ENCODE measurements around the gene TAB3.

Gene TAB3

DNA sequence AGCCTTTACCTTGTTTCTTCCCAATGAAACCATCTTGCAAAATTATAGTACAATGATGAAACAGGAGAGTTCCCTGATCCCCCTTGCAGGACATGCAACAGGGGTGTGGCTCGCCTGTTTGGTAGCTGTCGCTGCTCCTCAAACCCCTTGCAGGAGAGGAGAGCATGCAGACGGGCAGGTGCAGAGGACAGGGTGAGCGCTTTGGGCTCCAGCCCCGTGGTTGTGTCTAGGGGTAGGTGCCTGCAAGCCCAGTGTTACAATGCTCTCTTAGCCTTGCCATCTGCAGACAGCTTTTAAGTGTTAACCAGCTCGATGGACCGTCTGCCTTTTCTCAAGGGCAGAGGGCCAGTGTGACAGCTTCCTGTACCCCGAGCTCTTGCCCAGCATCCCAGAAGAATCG lies 102.0 kb downstream of the TAB3 start:
- Histone ChIP-seq H3K18ac (ENCODE audit: low read length) (no peak overlapping the region), H4K8ac (ENCODE audit: low read depth, low read length) (no peak overlapping the region), H3K14ac (ENCODE audit: low read length) (no peak overlapping the region), H3K79me1 (ENCODE audit: low read length) (no peaks in the 10 kb centered on the region), H2AFZ (ENCODE audit: insufficient read depth, low read length, poor library complexity) (no peak overlapping the region), H3K4me2 (ENCODE audit: low read length) (no peak overlapping the region), H4K91ac (ENCODE audit: low read depth, low read length) (no peak overlapping the region), H2BK5ac (ENCODE audit: low read depth, low read length, poor library complexity) (no peak overlapping the region), H3K9me3 (ENCODE audit: insufficient read depth, low read depth, low read length) (peaks cover 15% of the 10 kb centered on the region), H3K4me3 (ENCODE audit: low read depth, low read length) (no peak overlapping the region), H3K23ac (ENCODE audit: low read length) (no peak overlapping the region), H3K79me2 (ENCODE audit: control insufficient read depth, insufficient read depth, low read length, poor library complexity) (no peaks in the 10 kb centered on the region), H3K9ac (ENCODE audit: low read length) (no peak overlapping the region), H2AK5ac (ENCODE audit: low read length) (no peak overlapping the region), H3K4me1 (ENCODE audit: control insufficient read depth in 1 of 2, insufficient read depth in 2 of 2, low read length in 2 of 2) (no peaks in the 10 kb centered on the region), H4K12ac (ENCODE audit: low read depth, low read length) (no peak overlapping the region), H3K27me3 (ENCODE audit: insufficient read depth, low read length) (no peaks in the 10 kb centered on the region), H2BK120ac (ENCODE audit: insufficient read depth, low read length, poor library complexity) (no peak overlapping the region), H3K36me3 (ENCODE audit: control insufficient read depth in 1 of 2, insufficient read depth in 2 of 2, low read length in 2 of 2) (no peaks in the 10 kb centered on the region), H3K27ac (ENCODE audit: low read depth, low read length) (no peak overlapping the region), H3K4ac (ENCODE audit: low read depth, low read length) (no peak overlapping the region), H2BK12ac (ENCODE audit: low read length) (no peak overlapping the region)
- WGBS (ENCODE audit: extremely low coverage, insufficient coverage, insufficient read length) = no CpG with 5 or more reads among the region's 9 CpGs
- DNase-seq = no peak

DNA sequence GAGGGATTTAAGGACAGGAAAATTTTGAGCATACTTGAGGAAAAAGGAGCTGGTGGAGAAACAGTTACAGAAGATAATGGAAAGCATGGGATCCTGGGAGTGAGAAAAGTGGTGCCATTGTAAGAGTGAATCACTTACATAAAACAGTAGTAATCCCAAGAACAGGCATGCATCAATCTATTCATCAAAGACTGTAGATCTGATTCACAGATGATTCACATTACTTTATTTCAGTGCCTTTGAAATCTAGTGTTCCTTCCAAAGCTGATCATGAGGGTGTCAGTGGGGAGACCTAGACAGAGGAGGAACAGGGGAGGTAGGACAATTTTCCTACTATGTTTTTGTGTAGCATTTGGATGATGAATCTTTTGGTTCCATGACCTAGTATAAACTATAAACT lies 102.7 kb downstream of the TAB3 start:
- no peak overlapping the region for H2AFZ ChIP-seq (ENCODE audit: insufficient read depth, low read length, poor library complexity)
- no peak overlapping the region for H4K91ac ChIP-seq (ENCODE audit: low read depth, low read length)
- no peaks in the 10 kb centered on the region for H3K36me3 ChIP-seq (ENCODE audit: control insufficient read depth in 1 of 2, insufficient read depth in 2 of 2, low read length in 2 of 2)
- no peak overlapping the region for H2BK5ac ChIP-seq (ENCODE audit: low read depth, low read length, poor library complexity)
- H3K79me2 ChIP-seq (ENCODE audit: control insufficient read depth, insufficient read depth, low read length, poor library complexity) = no peaks in the 10 kb centered on the region
- H2BK120ac ChIP-seq (ENCODE audit: insufficient read depth, low read length, poor library complexity) = no peak overlapping the region
- no peak overlapping the region for H3K18ac ChIP-seq (ENCODE audit: low read length)
- no peak for DNase-seq
- no peaks in the 10 kb centered on the region for H3K4me1 ChIP-seq (ENCODE audit: control insufficient read depth in 1 of 2, insufficient read depth in 2 of 2, low read length in 2 of 2)
- H3K4ac ChIP-seq (ENCODE audit: low read depth, low read length) = no peak overlapping the region
- H4K12ac ChIP-seq (ENCODE audit: low read depth, low read length) = no peak overlapping the region
- no peaks in the 10 kb centered on the region for H3K27me3 ChIP-seq (ENCODE audit: insufficient read depth, low read length)
- no peak overlapping the region for H3K4me3 ChIP-seq (ENCODE audit: low read depth, low read length)
- no peak overlapping the region for H2AK5ac ChIP-seq (ENCODE audit: low read length)
- no peaks in the 10 kb centered on the region for H3K79me1 ChIP-seq (ENCODE audit: low read length)
- H4K8ac ChIP-seq (ENCODE audit: low read depth, low read length) = no peak overlapping the region
- H3K14ac ChIP-seq (ENCODE audit: low read length) = no peak overlapping the region
- H3K27ac ChIP-seq (ENCODE audit: low read depth, low read length) = no peak overlapping the region
- H3K9me3 ChIP-seq (ENCODE audit: insufficient read depth, low read depth, low read length) = peaks cover 10% of the 10 kb centered on the region
- H3K9ac ChIP-seq (ENCODE audit: low read length) = no peak overlapping the region
- H3K4me2 ChIP-seq (ENCODE audit: low read length) = no peak overlapping the region
- H2BK12ac ChIP-seq (ENCODE audit: low read length) = no peak overlapping the region
- H3K23ac ChIP-seq (ENCODE audit: low read length) = no peak overlapping the region

- no peak overlapping the region for H3K4ac ChIP-seq (ENCODE audit: low read depth, low read length)
- H4K8ac ChIP-seq (ENCODE audit: low read depth, low read length) = no peak overlapping the region
- H3K4me2 ChIP-seq (ENCODE audit: low read length) = no peak overlapping the region
- no peaks in the 10 kb centered on the region for H3K79me2 ChIP-seq (ENCODE audit: control insufficient read depth, insufficient read depth, low read length, poor library complexity)
- no peak overlapping the region for H3K27ac ChIP-seq (ENCODE audit: low read depth, low read length)
- no peak overlapping the region for H3K9ac ChIP-seq (ENCODE audit: low read length)
- no peak overlapping the region for H4K91ac ChIP-seq (ENCODE audit: low read depth, low read length)
- no CpG with 5 or more reads among the region's 1 CpG for WGBS (ENCODE audit: extremely low coverage, insufficient coverage, insufficient read length)
- no peaks in the 10 kb centered on the region for H3K4me1 ChIP-seq (ENCODE audit: control insufficient read depth in 1 of 2, insufficient read depth in 2 of 2, low read length in 2 of 2)
- no peaks in the 10 kb centered on the region for H3K36me3 ChIP-seq (ENCODE audit: control insufficient read depth in 1 of 2, insufficient read depth in 2 of 2, low read length in 2 of 2)
- no peak overlapping the region for H3K23ac ChIP-seq (ENCODE audit: low read length)
- H2BK120ac ChIP-seq (ENCODE audit: insufficient read depth, low read length, poor library complexity) = no peak overlapping the region
- H3K14ac ChIP-seq (ENCODE audit: low read length) = no peak overlapping the region
- H4K12ac ChIP-seq (ENCODE audit: low read depth, low read length) = no peak overlapping the region
- H3K4me3 ChIP-seq (ENCODE audit: low read depth, low read length) = no peak overlapping the region
- no peak for DNase-seq
- H3K9me3 ChIP-seq (ENCODE audit: insufficient read depth, low read depth, low read length) = no peaks in the 10 kb centered on the region
- H3K79me1 ChIP-seq (ENCODE audit: low read length) = no peaks in the 10 kb centered on the region
- H3K27me3 ChIP-seq (ENCODE audit: insufficient read depth, low read length) = no peaks in the 10 kb centered on the region
- no peak overlapping the region for H2BK5ac ChIP-seq (ENCODE audit: low read depth, low read length, poor library complexity)
- no peak overlapping the region for H2AFZ ChIP-seq (ENCODE audit: insufficient read depth, low read length, poor library complexity)
- no peak overlapping the region for H3K18ac ChIP-seq (ENCODE audit: low read length)
- H2BK12ac ChIP-seq (ENCODE audit: low read length) = no peak overlapping the region
- no peak overlapping the region for H2AK5ac ChIP-seq (ENCODE audit: low read length)
These were observed 107.2 kb downstream of the TAB3 start for GRCh38 chrX:30781711-30782444.

DNA sequence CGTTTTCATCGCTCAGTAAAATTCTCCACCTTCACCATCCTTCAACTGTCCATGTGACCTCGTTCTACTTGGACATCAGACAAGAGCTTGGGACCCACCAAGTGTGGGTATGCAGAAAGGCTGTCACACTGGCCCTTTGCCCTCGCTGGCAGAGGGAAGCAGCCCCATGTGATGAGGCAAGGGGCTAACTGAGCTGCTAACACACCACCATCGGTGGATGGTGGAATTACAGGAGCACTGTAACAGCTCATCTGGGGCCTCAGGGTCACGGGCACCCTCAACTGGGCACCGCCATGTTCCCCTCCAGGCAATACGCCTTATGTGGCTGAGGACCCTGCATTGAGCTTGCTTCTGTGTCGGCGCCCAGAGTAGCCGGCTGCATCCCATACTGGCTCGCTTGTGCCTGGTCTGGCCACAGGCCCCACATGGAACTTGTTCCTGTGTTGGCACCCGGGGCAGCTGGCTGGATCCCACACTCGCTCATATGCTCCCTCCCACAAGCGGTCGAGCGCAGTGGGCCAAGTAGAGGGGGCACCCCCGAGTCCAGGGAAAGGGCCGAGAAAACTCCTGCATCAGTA lies 109.5 kb downstream of the TAB3 start:
- no peak overlapping the region for H3K9ac ChIP-seq (ENCODE audit: low read length)
- no peaks in the 10 kb centered on the region for H3K36me3 ChIP-seq (ENCODE audit: control insufficient read depth in 1 of 2, insufficient read depth in 2 of 2, low read length in 2 of 2)
- no peak overlapping the region for H4K8ac ChIP-seq (ENCODE audit: low read depth, low read length)
- H2BK12ac ChIP-seq (ENCODE audit: low read length) = no peak overlapping the region
- no peak overlapping the region for H3K14ac ChIP-seq (ENCODE audit: low read length)
- H3K18ac ChIP-seq (ENCODE audit: low read length) = no peak overlapping the region
- no peak overlapping the region for H2AK5ac ChIP-seq (ENCODE audit: low read length)
- H3K4ac ChIP-seq (ENCODE audit: low read depth, low read length) = no peak overlapping the region
- no peaks in the 10 kb centered on the region for H3K27me3 ChIP-seq (ENCODE audit: insufficient read depth, low read length)
- H3K79me1 ChIP-seq (ENCODE audit: low read length) = no peaks in the 10 kb centered on the region
- H3K27ac ChIP-seq (ENCODE audit: low read depth, low read length) = no peak overlapping the region
- no peaks in the 10 kb centered on the region for H3K79me2 ChIP-seq (ENCODE audit: control insufficient read depth, insufficient read depth, low read length, poor library complexity)
- no peaks in the 10 kb centered on the region for H3K4me1 ChIP-seq (ENCODE audit: control insufficient read depth in 1 of 2, insufficient read depth in 2 of 2, low read length in 2 of 2)
- no CpG with 5 or more reads among the region's 19 CpGs for WGBS (ENCODE audit: extremely low coverage, insufficient coverage, insufficient read length)
- no peak overlapping the region for H3K4me2 ChIP-seq (ENCODE audit: low read length)
- no peak overlapping the region for H4K12ac ChIP-seq (ENCODE audit: low read depth, low read length)
- H2BK5ac ChIP-seq (ENCODE audit: low read depth, low read length, poor library complexity) = no peak overlapping the region
- no peak overlapping the region for H3K23ac ChIP-seq (ENCODE audit: low read length)
- H2AFZ ChIP-seq (ENCODE audit: insufficient read depth, low read length, poor library complexity) = no peak overlapping the region
- no peak overlapping the region for H2BK120ac ChIP-seq (ENCODE audit: insufficient read depth, low read length, poor library complexity)
- H3K9me3 ChIP-seq (ENCODE audit: insufficient read depth, low read depth, low read length) = no peaks in the 10 kb centered on the region
- DNase-seq = no peak
- H3K4me3 ChIP-seq (ENCODE audit: low read depth, low read length) = no peak overlapping the region
- no peak overlapping the region for H4K91ac ChIP-seq (ENCODE audit: low read depth, low read length)
